OCI-LY7 (cell line): ENCODE data around the gene SEZ6L2. TPM values are rescaled to one million over a fixed set of nuclear protein-coding genes. Genes with fewer than 3 reads are reported as not detected.

ENCODE experiments used
- BruUV-seq: library from RNA; stranded (reverse); fragments of 400-500 nt; replicated peaks from 2 replicates; lab custom pipeline; 2021; lab: Mats Ljungman, UMichigan
- CTCF ChIA-PET: fragments of 300-600 bp; sonication (Branson Sonifier 250); formaldehyde crosslinking; loops from one replicate; lab custom pipeline; 2022; ENCODE audit warnings: antibody characterized with exemption; ENCODE audit not compliant: unreplicated experiment; lab: Charles Lee
- POLR2A ChIA-PET: fragments of 300-600 bp; sonication (Branson Sonifier 250); formaldehyde crosslinking; loops from one replicate; lab custom pipeline; 2022; ENCODE audit warnings: antibody characterized with exemption; lab: Charles Lee
- DNase-seq: peaks from one replicate; pipeline ENCODE4 v3.0.0-alpha.2; 2015; ENCODE audit warnings: low spot score
- H2AFZ ChIP-seq: fragments of 200-600 bp; sonication (generic), shearing (Covaris generic); 2 replicates; pipeline ENCODE4 v1.6.1; 2014; ENCODE audit warnings: mild to moderate bottlenecking, antibody characterized with exemption, low read length, moderate library complexity
- H3K27ac ChIP-seq: fragments of 200-600 bp; sonication (generic); 2 replicates; pipeline ENCODE4 v1.5.1; 2014; ENCODE audit warnings: mixed run types, low read depth, mild to moderate bottlenecking, moderate library complexity, low read length, inconsistent platforms; ENCODE audit not compliant: poor library complexity, severe bottlenecking
- H3K36me3 ChIP-seq: fragments of 200-600 bp; sonication (generic); 2 replicates; pipeline ENCODE4 v1.6.1; 2014; ENCODE audit warnings: mild to moderate bottlenecking, antibody characterized with exemption, low read length, moderate library complexity, mixed read lengths; ENCODE audit not compliant: insufficient read depth
- H3K4me1 ChIP-seq: fragments of 200-600 bp; sonication (generic); 2 replicates; pipeline ENCODE4 v1.5.1; 2014; ENCODE audit warnings: mild to moderate bottlenecking, low read length; ENCODE audit not compliant: insufficient read depth, poor library complexity, severe bottlenecking
- H3K4me2 ChIP-seq: fragments of 200-600 bp; sonication (generic); 2 replicates; pipeline ENCODE4 v1.6.1; 2014; ENCODE audit warnings: mild to moderate bottlenecking, low read length
- H3K4me3 ChIP-seq: fragments of 200-600 bp; sonication (generic); 2 replicates; pipeline ENCODE4 v1.5.1; 2014; ENCODE audit warnings: mild to moderate bottlenecking, low read depth, low read length; ENCODE audit not compliant: poor library complexity, severe bottlenecking
- H3K79me2 ChIP-seq: fragments of 200-600 bp; sonication (generic); 2 replicates; pipeline ENCODE4 v1.6.1; 2016; ENCODE audit warnings: low read depth, mild to moderate bottlenecking, low read length, moderate library complexity, mixed read lengths; ENCODE audit not compliant: insufficient read depth
- H3K9me2 ChIP-seq: fragments of 200-600 bp; sonication (generic); 2 replicates; pipeline ENCODE4 v1.6.1; 2016; ENCODE audit warnings: mild to moderate bottlenecking, low read length, mixed read lengths; ENCODE audit not compliant: insufficient read depth
- H3K9me3 ChIP-seq: fragments of 200-600 bp; sonication (generic); 2 replicates; pipeline ENCODE4 v1.6.1; 2014; ENCODE audit warnings: mild to moderate bottlenecking, mixed run types, low read length, mixed read lengths
- H4K20me1 ChIP-seq: fragments of 200-600 bp; sonication (generic); 2 replicates; pipeline ENCODE4 v1.6.1; 2014; ENCODE audit warnings: mild to moderate bottlenecking, antibody characterized with exemption, low read length, moderate library complexity, mixed read lengths; ENCODE audit not compliant: insufficient read depth
- CTCF ChIP-seq: fragments of 200-600 bp; sonication (generic); conservative IDR thresholded peaks from 2 replicates; pipeline ENCODE4 v1.5.1; 2014; ENCODE audit warnings: mild to moderate bottlenecking, antibody characterized with exemption, low read length, moderate library complexity, mixed read lengths
- EZH2phosphoT487 ChIP-seq: fragments of 200-600 bp; sonication (generic); IDR thresholded peaks from 2 replicates; pipeline ENCODE4 v1.6.1; 2018; ENCODE audit warnings: low read depth, borderline replicate concordance, mild to moderate bottlenecking, mixed run types, antibody characterized with exemption, low read length, moderate library complexity, mixed read lengths
- intact Hi-C: fragments of 100-400 bp; cut with micrococcal nuclease; formaldehyde crosslinking; loops from one replicate; pipeline ENCODE4 v1.10.0; 2022; ENCODE audit not compliant: unreplicated experiment
- total RNA-seq, 2 experiments: library from RNA; depleted of rRNA in 1 of 2; stranded (reverse); fragments of >200 nt in 1 of 2; shearing (Covaris generic) in 1 of 2; gene quantifications; 2 replicates each; pipeline ENCODE4 v1.2.3, GENCODE V29; 2014 to 2022

The SEZ6L2 gene
- total RNA-seq, 2 experiments from 2014 or later = 0.98 to 1.0 TPM

- Histone ChIP-seq H3K4me3 (no peak overlapping the region), H2AFZ (no peak overlapping the region), H3K4me2 (peak overlapping the region; percentile 62), H3K36me3 (no peaks in the 10 kb centered on the region), H3K27ac (no peak overlapping the region), H3K9me2 (no peaks in the 10 kb centered on the region), H3K9me3 (no peaks in the 10 kb centered on the region), H3K79me2 (no peaks in the 10 kb centered on the region), H3K4me1 (no peaks in the 10 kb centered on the region), H4K20me1 (no peaks in the 10 kb centered on the region)
- TF ChIP-seq EZH2phosphoT487 (no peak), CTCF (no peak)
- intact Hi-C loops = no loop called here
- ChIA-PET CTCF (interaction anchor here (1.2 kb wide), 1 partner anchor 8 kb away, joined by 4 read pairs; no protein-coding TSS in a partner anchor), POLR2A (no interaction called here)
- no TSS peak for BruUV-seq
- DNase-seq = no peak
Observed at GRCh38 chr16:29900888-29901606, 1.7 kb upstream of the SEZ6L2 start.

GRCh38 chr16:29900102-29900887, 945 bp upstream of the SEZ6L2 start, which contains the start of gene ASPHD1:
Gene ASPHD1, plus strand, starts transcription at chr16:29900488. Its CDS starts 484 bp downstream, at chr16:29900972.
- Histone ChIP-seq H3K27ac (no peak within 1 kb of the TSS), H3K4me3 (peak within 1 kb of the TSS; percentile 67), H3K9me3 (no peaks in the 10 kb centered on the region), H3K36me3 (no peaks in the 10 kb centered on the region), H4K20me1 (no peaks in the 10 kb centered on the region), H3K4me2 (peak within 1 kb of the TSS; percentile 62), H2AFZ (peak within 1 kb of the TSS; percentile 5; the same call in 1 of the 2 replicates), H3K9me2 (no peaks in the 10 kb centered on the region), H3K79me2 (no peaks in the 10 kb centered on the region), H3K4me1 (no peaks in the 10 kb centered on the region)
- POLR2A ChIA-PET = no interaction called here
- no TSS peak for BruUV-seq
- TF ChIP-seq EZH2phosphoT487 (no peak), CTCF (no peak)
- peak; percentile 64 for DNase-seq
- intact Hi-C loops = no loop called here
- CTCF ChIA-PET = interaction anchor here (1.2 kb wide), 1 partner anchor 9 kb away, joined by 4 read pairs; no protein-coding TSS in a partner anchor
